Endodermal cell (in vitro differentiated cells): ENCODE measurements around the gene TRAPPC3L. TPM values are rescaled to one million over a fixed set of nuclear protein-coding genes. Genes with fewer than 3 reads are reported as not detected.

Experiments used
- DNase-seq: peaks from one replicate; pipeline ENCODE4 v3.0.0-alpha.2; 2017
- H3K27ac ChIP-seq: 2 replicates; pipeline ENCODE4 v1.5.1; 2013; ENCODE audit warnings: mild to moderate bottlenecking, low read depth, low read length, moderate library complexity
- H3K27me3 ChIP-seq: 2 replicates; pipeline ENCODE4 v1.6.1; 2013; ENCODE audit warnings: mild to moderate bottlenecking, low read length, moderate library complexity; ENCODE audit not compliant: insufficient read depth, control insufficient read depth, poor library complexity, severe bottlenecking
- H3K36me3 ChIP-seq: 2 replicates; pipeline ENCODE4 v1.7.0; 2013; ENCODE audit warnings: mild to moderate bottlenecking, low read length, moderate library complexity; ENCODE audit not compliant: control insufficient read depth, insufficient read depth
- H3K4me1 ChIP-seq: one replicate; pipeline ENCODE4 v1.7.0; 2013; ENCODE audit warnings: low read length; ENCODE audit not compliant: control insufficient read depth, insufficient read depth
- H3K4me3 ChIP-seq: 2 replicates; pipeline ENCODE4 v1.5.1; 2013; ENCODE audit warnings: mild to moderate bottlenecking, low read length, moderate library complexity
- H3K9ac ChIP-seq: 2 replicates; pipeline ENCODE4 v1.6.1; 2013; ENCODE audit warnings: mild to moderate bottlenecking, low read length, moderate library complexity; ENCODE audit not compliant: poor library complexity, severe bottlenecking; ENCODE audit errors: extremely low read depth
- H3K9me3 ChIP-seq: 2 replicates; pipeline ENCODE4 v1.6.1; 2013; ENCODE audit warnings: mild to moderate bottlenecking, low read length, moderate library complexity; ENCODE audit not compliant: control insufficient read depth
- H3K27ac Mint-ChIP-seq: 2 replicates; pipeline ENCODE4 v1.8.0; 2020; ENCODE audit warnings: mixed read lengths
- H3K27me3 Mint-ChIP-seq: 2 replicates; pipeline ENCODE4 v1.8.0; 2021; ENCODE audit warnings: mild to moderate bottlenecking, mixed read lengths; ENCODE audit not compliant: insufficient read depth
- H3K36me3 Mint-ChIP-seq: 2 replicates; pipeline ENCODE4 v1.8.0; 2020; ENCODE audit warnings: low read depth, mixed read lengths
- H3K4me1 Mint-ChIP-seq: 2 replicates; pipeline ENCODE4 v1.8.0; 2020; ENCODE audit warnings: mixed read lengths
- H3K4me3 Mint-ChIP-seq: 2 replicates; pipeline ENCODE4 v1.8.0; 2020; ENCODE audit warnings: mild to moderate bottlenecking, moderate library complexity, mixed read lengths
- H3K9me3 Mint-ChIP-seq: 2 replicates; pipeline ENCODE4 v1.8.0; 2020; ENCODE audit warnings: mild to moderate bottlenecking, mixed read lengths
- CTCF ChIP-seq: fragments of 200-600 bp; sonication (generic); conservative IDR thresholded peaks from 2 replicates; pipeline ENCODE4 v1.5.0; 2021; ENCODE audit warnings: antibody characterized with exemption, mild to moderate bottlenecking
- WGBS, 2 experiments: methylation state at CpG; one replicate each; pipeline versions ENCODE4 v1.1.5 to v1.1.7; 2013; ENCODE audit warnings: missing lambda C conversion rate in 2 of 2, mixed read lengths in 1 of 2; ENCODE audit not compliant: insufficient coverage in 1 of 2, insufficient read length in 1 of 2; 5-methylcytosine and 5-hydroxymethylcytosine counted together
- total RNA-seq, 2 donors: library from RNA; stranded (reverse); fragmentation: NEBNext Ultra II Directional in 1 of 2; extraction: Animal tissue kit (Norgen Biotek cat#: 25700) in 1 of 2; gene quantifications; 2 replicates in 1 of 2; 3 replicates in 1 of 2; pipeline ENCODE4 v1.2.1, GENCODE V29; 2021

TRAPPC3L gene
- total RNA-seq, 2 donors from 2014 or later: not detected

GRCh38 chr6:116475141-116475540, 70.3 kb downstream of the TRAPPC3L start:
- Mint-ChIP-seq H3K36me3 (no peaks in the 10 kb centered on the region), H3K27me3 (no peaks in the 10 kb centered on the region), H3K4me1 (no peaks in the 10 kb centered on the region), H3K4me3 (no peak overlapping the region), H3K9me3 (no peaks in the 10 kb centered on the region), H3K27ac (no peak overlapping the region)
- Histone ChIP-seq H3K4me3 (no peak overlapping the region), H3K27me3 (no peaks in the 10 kb centered on the region), H3K9ac (no peak overlapping the region), H3K4me1 (no peaks in the 10 kb centered on the region), H3K36me3 (no peaks in the 10 kb centered on the region), H3K27ac (no peak overlapping the region), H3K9me3 (no peaks in the 10 kb centered on the region)
- WGBS, 2 experiments: 95 to 100% methylated on average over 1 of the region's 1 CpG
- DNase-seq: no peak
- TF ChIP-seq CTCF: no peak

- Histone ChIP-seq H3K36me3 (no peaks in the 10 kb centered on the region), H3K4me1 (no peaks in the 10 kb centered on the region), H3K4me3 (no peak overlapping the region), H3K9me3 (no peaks in the 10 kb centered on the region), H3K27ac (no peak overlapping the region), H3K27me3 (no peaks in the 10 kb centered on the region), H3K9ac (no peak overlapping the region)
- H3K27me3 Mint-ChIP-seq: peaks cover 2% of the 10 kb centered on the region
- TF ChIP-seq CTCF: no peak
- H3K36me3 Mint-ChIP-seq: no peaks in the 10 kb centered on the region
- no peak overlapping the region for H3K4me3 Mint-ChIP-seq
- H3K27ac Mint-ChIP-seq: no peak overlapping the region
- no peaks in the 10 kb centered on the region for H3K9me3 Mint-ChIP-seq
- no peaks in the 10 kb centered on the region for H3K4me1 Mint-ChIP-seq
- no peak for DNase-seq
- WGBS, 2 experiments: 98% methylated on average over 3 of the region's 3 CpGs; no CpG with 5 or more reads in 1 of the 2 experiments
These were observed 72.8 kb downstream of the TRAPPC3L start for GRCh38 chr6:116472706-116473105.

GRCh38 chr6:116471531-116471930, 74.0 kb downstream of the TRAPPC3L start:
- Histone ChIP-seq H3K27ac (no peak overlapping the region), H3K4me3 (no peak overlapping the region), H3K36me3 (no peaks in the 10 kb centered on the region), H3K27me3 (no peaks in the 10 kb centered on the region), H3K9ac (no peak overlapping the region), H3K4me1 (no peaks in the 10 kb centered on the region), H3K9me3 (no peaks in the 10 kb centered on the region)
- Mint-ChIP-seq H3K36me3 (no peaks in the 10 kb centered on the region), H3K4me1 (no peaks in the 10 kb centered on the region), H3K4me3 (no peak overlapping the region), H3K27ac (no peak overlapping the region), H3K27me3 (peaks cover 4% of the 10 kb centered on the region), H3K9me3 (no peaks in the 10 kb centered on the region)
- no peak for TF ChIP-seq CTCF
- 88 to 100% methylated on average over 1 of the region's 1 CpG for WGBS, 2 experiments
- no peak for DNase-seq
